ENCODE results near the gene NUAK2. TPM values are rescaled to one million over a fixed set of nuclear protein-coding genes. Genes with fewer than 3 reads are reported as not detected.

NUAK2 gene
- polyA plus RNA-seq, 3 donors = 9.1 to 44.9 (median 21.9) TPM

DNA sequence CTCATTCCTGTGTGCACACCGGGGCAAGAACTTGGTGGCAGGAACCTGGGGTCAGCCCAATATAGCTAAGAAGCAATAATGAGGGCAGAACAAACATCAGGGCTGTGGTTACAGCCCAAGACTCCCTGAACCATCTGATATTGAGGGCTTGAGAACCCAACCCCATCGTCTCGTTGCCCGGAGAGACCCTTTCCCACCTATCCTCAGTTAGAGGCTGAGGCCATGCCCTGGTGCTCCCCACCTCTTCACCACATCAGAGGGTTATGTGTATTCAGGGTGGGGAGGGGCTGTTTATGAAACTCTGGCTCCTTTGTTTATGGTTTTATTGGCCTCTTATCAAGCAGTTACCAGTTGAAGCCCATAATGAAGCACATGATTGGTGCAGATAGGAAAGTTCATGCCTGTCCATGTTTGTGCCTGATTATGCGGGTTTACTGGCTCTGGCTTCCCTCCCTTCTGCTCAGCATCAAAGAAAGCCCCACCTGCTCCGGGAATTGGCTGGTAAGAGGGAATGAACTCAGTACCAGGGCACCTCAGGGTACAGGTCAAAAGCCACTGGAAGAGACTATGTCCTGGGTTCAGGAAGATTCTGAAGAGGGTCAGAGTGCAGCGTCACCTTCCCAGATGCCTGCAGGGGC is 14.5 kb downstream of the NUAK2 start:
- intact Hi-C loops (cut with micrococcal nuclease) = loop anchor here in 1 of 2 donors (2.0 kb wide), 1 partner anchor 14 kb away; the partner anchor contains the start of gene NUAK2
- 100% methylated on average over 1 of the region's 7 CpGs for WGBS (ENCODE audit: insufficient coverage)
- no peak overlapping the region for H3K4me3 ChIP-seq (replicated peaks in 1 of 3; ENCODE audit: low read depth in 2 of 3, low read length in 3 of 3)
- no peak overlapping the region for H3K4me3 Mint-ChIP-seq
- H3K9me3 Mint-ChIP-seq = peaks cover 0 to 2% (median 0%) of the 10 kb centered on the region in 7 donors
- no peak overlapping the region for H3K27ac ChIP-seq (ENCODE audit: low read depth in 1 of 2, low read length in 2 of 2)
- peaks cover 87 to 93% of the 10 kb centered on the region in 2 donors for H3K36me3 Mint-ChIP-seq
- TF ChIP-seq, protein P1, sequence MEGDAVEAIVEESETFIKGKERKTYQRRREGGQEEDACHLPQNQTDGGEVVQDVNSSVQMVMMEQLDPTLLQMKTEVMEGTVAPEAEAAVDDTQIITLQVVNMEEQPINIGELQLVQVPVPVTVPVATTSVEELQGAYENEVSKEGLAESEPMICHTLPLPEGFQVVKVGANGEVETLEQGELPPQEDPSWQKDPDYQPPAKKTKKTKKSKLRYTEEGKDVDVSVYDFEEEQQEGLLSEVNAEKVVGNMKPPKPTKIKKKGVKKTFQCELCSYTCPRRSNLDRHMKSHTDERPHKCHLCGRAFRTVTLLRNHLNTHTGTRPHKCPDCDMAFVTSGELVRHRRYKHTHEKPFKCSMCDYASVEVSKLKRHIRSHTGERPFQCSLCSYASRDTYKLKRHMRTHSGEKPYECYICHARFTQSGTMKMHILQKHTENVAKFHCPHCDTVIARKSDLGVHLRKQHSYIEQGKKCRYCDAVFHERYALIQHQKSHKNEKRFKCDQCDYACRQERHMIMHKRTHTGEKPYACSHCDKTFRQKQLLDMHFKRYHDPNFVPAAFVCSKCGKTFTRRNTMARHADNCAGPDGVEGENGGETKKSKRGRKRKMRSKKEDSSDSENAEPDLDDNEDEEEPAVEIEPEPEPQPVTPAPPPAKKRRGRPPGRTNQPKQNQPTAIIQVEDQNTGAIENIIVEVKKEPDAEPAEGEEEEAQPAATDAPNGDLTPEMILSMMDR (IDR thresholded peaks at IDR 0.05) = no peak
- H3K4me2 ChIP-seq (replicated peaks; ENCODE audit: extremely low read depth, low read length, poor library complexity, severe bottlenecking) = no peak overlapping the region
- H3K79me2 ChIP-seq (ENCODE audit: insufficient read depth, low read length) = peaks cover 24% of the 10 kb centered on the region
- H3K27me3 Mint-ChIP-seq (ENCODE audit: low read depth in 3 of 3) = peaks cover 0 to 2% (median 0%) of the 10 kb centered on the region in 3 donors
- H3K4me1 Mint-ChIP-seq = peaks cover 22% of the 10 kb centered on the region
- no peak for DNase-seq
- no peak overlapping the region for H3K9ac ChIP-seq (ENCODE audit: insufficient read depth, low read length, poor library complexity, severe bottlenecking)
- peaks cover 88 to 90% of the 10 kb centered on the region in 2 donors for H3K36me3 ChIP-seq (replicated peaks in 1 of 2; ENCODE audit: control insufficient read depth in 1 of 2, insufficient read depth in 2 of 2, low read length in 2 of 2)
- no peak overlapping the region for H2AFZ ChIP-seq (ENCODE audit: insufficient read depth, low read depth, low read length, poor library complexity, severe bottlenecking)
- peak overlapping the region in 2 of 7 donors; percentile 48 to 65 for H3K27ac Mint-ChIP-seq
- H3K9me3 ChIP-seq (replicated peaks in 1 of 2; ENCODE audit: control insufficient read depth in 1 of 2, insufficient read depth in 1 of 2, low read length in 2 of 2) = no peaks in the 10 kb centered on the region
- H3K27me3 ChIP-seq (ENCODE audit: control insufficient read depth in 2 of 2, insufficient read depth in 2 of 2, low read length in 2 of 2) = no peaks in the 10 kb centered on the region
- H3K4me1 ChIP-seq (ENCODE audit: control insufficient read depth in 1 of 2, insufficient read depth in 2 of 2, low read length in 2 of 2) = peaks cover 17 to 22% of the 10 kb centered on the region in 2 donors
- H4K20me1 ChIP-seq (ENCODE audit: insufficient read depth, low read length) = peaks cover 84% of the 10 kb centered on the region

DNA sequence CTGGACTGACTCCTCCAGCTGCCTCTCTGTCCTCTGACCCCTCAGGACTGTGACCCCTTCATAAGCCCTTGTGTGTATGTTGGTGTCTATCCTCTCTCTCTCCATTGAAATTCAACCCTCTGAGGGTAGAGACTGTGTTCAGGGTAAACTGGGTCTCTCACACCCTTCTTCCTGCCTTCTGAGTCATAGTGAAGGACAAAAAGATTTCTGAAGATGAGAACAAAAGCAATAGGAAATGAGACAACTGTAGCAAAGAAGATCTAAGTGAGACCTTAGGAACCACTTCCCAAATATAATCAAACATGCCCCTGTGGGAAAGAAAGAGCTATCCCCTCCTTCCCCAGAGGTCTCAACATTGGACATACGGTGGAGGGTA is 16.9 kb downstream of the NUAK2 start:
- no peaks in the 10 kb centered on the region for H3K27me3 Mint-ChIP-seq (ENCODE audit: low read depth in 3 of 3)
- no peaks in the 10 kb centered on the region for H3K9me3 ChIP-seq (replicated peaks in 1 of 2; ENCODE audit: control insufficient read depth in 1 of 2, insufficient read depth in 1 of 2, low read length in 2 of 2)
- peaks cover 76 to 89% of the 10 kb centered on the region in 2 donors for H3K36me3 Mint-ChIP-seq
- H3K27ac ChIP-seq (ENCODE audit: low read depth in 1 of 2, low read length in 2 of 2) = peak overlapping the region in 1 of 2 donors; percentile 27
- no peak for DNase-seq
- H4K20me1 ChIP-seq (ENCODE audit: insufficient read depth, low read length) = peaks cover 83% of the 10 kb centered on the region
- peaks cover 4% of the 10 kb centered on the region for H3K79me2 ChIP-seq (ENCODE audit: insufficient read depth, low read length)
- H2AFZ ChIP-seq (ENCODE audit: insufficient read depth, low read depth, low read length, poor library complexity, severe bottlenecking) = no peak overlapping the region
- peaks cover 17% of the 10 kb centered on the region for H3K4me1 Mint-ChIP-seq
- intact Hi-C loops (cut with micrococcal nuclease) = no loop called here
- peak overlapping the region in 3 of 7 donors; percentile 27 to 75 (median 48) for H3K27ac Mint-ChIP-seq
- no peak overlapping the region for H3K4me3 Mint-ChIP-seq
- no peak overlapping the region for H3K4me2 ChIP-seq (replicated peaks; ENCODE audit: extremely low read depth, low read length, poor library complexity, severe bottlenecking)
- peaks cover 84 to 86% of the 10 kb centered on the region in 2 donors for H3K36me3 ChIP-seq (replicated peaks in 1 of 2; ENCODE audit: control insufficient read depth in 1 of 2, insufficient read depth in 2 of 2, low read length in 2 of 2)
- peaks cover 7 to 16% of the 10 kb centered on the region in 2 donors for H3K4me1 ChIP-seq (ENCODE audit: control insufficient read depth in 1 of 2, insufficient read depth in 2 of 2, low read length in 2 of 2)
- TF ChIP-seq, protein P1 (IDR thresholded peaks at IDR 0.05) = no peak
- no peaks in the 10 kb centered on the region for H3K9me3 Mint-ChIP-seq
- WGBS (ENCODE audit: insufficient coverage) = no CpG with 5 or more reads among the region's 1 CpG
- no peak overlapping the region for H3K4me3 ChIP-seq (replicated peaks in 1 of 3; ENCODE audit: low read depth in 2 of 3, low read length in 3 of 3)
- no peak overlapping the region for H3K9ac ChIP-seq (ENCODE audit: insufficient read depth, low read length, poor library complexity, severe bottlenecking)
- no peaks in the 10 kb centered on the region for H3K27me3 ChIP-seq (ENCODE audit: control insufficient read depth in 2 of 2, insufficient read depth in 2 of 2, low read length in 2 of 2)
